Glutamatergic neuron (in vitro differentiated cells): ENCODE data around the gene KRTAP5-1. TPM values are rescaled to one million over a fixed set of nuclear protein-coding genes. Genes with fewer than 3 reads are reported as not detected.

Experiments
- DNase-seq: peaks from one replicate; pipeline ENCODE4 v3.0.0; 2022
- H3K27ac Mint-ChIP-seq: one replicate; pipeline ENCODE4 v1.8.0; 2020; ENCODE audit warnings: mild to moderate bottlenecking, mixed read lengths, inconsistent platforms; ENCODE audit not compliant: unreplicated experiment
- H3K27me3 Mint-ChIP-seq: one replicate; pipeline ENCODE4 v1.8.0; 2020; ENCODE audit warnings: mild to moderate bottlenecking, moderate library complexity, mixed read lengths, inconsistent platforms; ENCODE audit not compliant: unreplicated experiment
- H3K36me3 Mint-ChIP-seq: one replicate; pipeline ENCODE4 v1.8.0; 2020; ENCODE audit warnings: mild to moderate bottlenecking, mixed read lengths, inconsistent platforms; ENCODE audit not compliant: unreplicated experiment
- H3K4me1 Mint-ChIP-seq: one replicate; pipeline ENCODE4 v1.8.0; 2020; ENCODE audit warnings: mild to moderate bottlenecking, low read depth, mixed read lengths, inconsistent platforms; ENCODE audit not compliant: unreplicated experiment
- H3K4me3 Mint-ChIP-seq: one replicate; pipeline ENCODE4 v1.8.0; 2020; ENCODE audit warnings: mild to moderate bottlenecking, mixed read lengths, inconsistent platforms; ENCODE audit not compliant: unreplicated experiment
- H3K9me3 Mint-ChIP-seq: one replicate; pipeline ENCODE4 v1.8.0; 2020; ENCODE audit warnings: mild to moderate bottlenecking, moderate library complexity, mixed read lengths, inconsistent platforms; ENCODE audit not compliant: unreplicated experiment
- CTCF ChIP-seq: fragments of 200-600 bp; sonication (generic); IDR thresholded peaks from one replicate; pipeline ENCODE4 v1.5.0; 2021; ENCODE audit not compliant: partially characterized antibody, unreplicated experiment
- total RNA-seq: library from RNA; stranded (reverse); fragmentation: NEBNext Ultra II Directional; extraction: Animal tissue kit (Norgen Biotek cat#: 25700); gene quantifications from one replicate; pipeline ENCODE4 v1.2.1, GENCODE V29; 2021; ENCODE audit not compliant: unreplicated experiment

Gene KRTAP5-1
- total RNA-seq, 1 donor from 2014 or later: not detected

- TF ChIP-seq CTCF: no peak
- Mint-ChIP-seq H3K4me1 (peaks cover 10% of the 10 kb centered on the region), H3K4me3 (no peak overlapping the region), H3K27ac (peak overlapping the region; percentile 64), H3K36me3 (no peaks in the 10 kb centered on the region), H3K27me3 (peaks cover 15% of the 10 kb centered on the region), H3K9me3 (peaks cover 13% of the 10 kb centered on the region)
- peak; percentile 13 for DNase-seq
These were observed 22.5 kb downstream of the KRTAP5-1 start for GRCh38 chr11:1562469-1563148.

- DNase-seq: peak; percentile 11
- H3K4me3 Mint-ChIP-seq: no peak overlapping the region
- peaks cover 10% of the 10 kb centered on the region for H3K4me1 Mint-ChIP-seq
- H3K27me3 Mint-ChIP-seq: peaks cover 11% of the 10 kb centered on the region
- no peaks in the 10 kb centered on the region for H3K36me3 Mint-ChIP-seq
- H3K9me3 Mint-ChIP-seq: peaks cover 11% of the 10 kb centered on the region
- TF ChIP-seq CTCF: no peak
- no peak overlapping the region for H3K27ac Mint-ChIP-seq
These were observed 23.1 kb downstream of the KRTAP5-1 start for GRCh38 chr11:1561955-1562354.

GRCh38 chr11:1561266-1561665 lies 23.8 kb downstream of the KRTAP5-1 start:
- H3K36me3 Mint-ChIP-seq: no peaks in the 10 kb centered on the region
- no peak overlapping the region for H3K4me3 Mint-ChIP-seq
- H3K4me1 Mint-ChIP-seq: peaks cover 8% of the 10 kb centered on the region
- no peak overlapping the region for H3K27ac Mint-ChIP-seq
- peaks cover 10% of the 10 kb centered on the region for H3K9me3 Mint-ChIP-seq
- no peak for DNase-seq
- peaks cover 10% of the 10 kb centered on the region for H3K27me3 Mint-ChIP-seq
- TF ChIP-seq CTCF: no peak

DNA sequence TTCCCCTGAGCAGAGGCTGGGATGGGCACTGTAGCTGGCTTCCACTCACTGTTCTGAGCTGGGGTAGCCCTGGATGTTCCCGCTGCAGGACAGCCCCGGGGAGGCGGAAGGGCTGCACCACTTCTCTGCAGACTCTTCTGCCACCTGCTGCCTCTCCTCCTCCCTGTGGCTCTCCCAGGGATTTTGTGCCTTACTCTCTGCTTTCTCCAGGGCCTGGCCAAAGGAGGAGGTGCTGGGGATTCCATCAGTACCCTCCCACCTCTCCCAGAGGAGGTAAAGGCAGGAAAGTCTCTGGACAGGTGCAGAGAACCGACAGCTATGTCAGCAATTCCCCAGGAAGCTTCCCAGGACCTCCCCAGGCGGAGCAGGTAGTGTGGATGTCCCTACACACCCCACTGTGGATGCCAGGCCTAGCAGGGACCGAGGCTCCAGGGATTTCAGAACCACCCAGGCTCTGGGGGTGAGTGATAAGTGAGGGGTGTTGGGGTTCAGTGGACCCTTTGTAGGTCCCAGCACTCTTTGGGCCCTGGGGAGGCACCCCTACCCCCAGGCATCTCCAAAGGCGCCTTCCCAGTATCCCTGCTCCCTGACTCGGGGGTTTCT lies 24.3 kb downstream of the KRTAP5-1 start:
- Mint-ChIP-seq H3K9me3 (peaks cover 8% of the 10 kb centered on the region), H3K27ac (no peak overlapping the region), H3K27me3 (peaks cover 10% of the 10 kb centered on the region), H3K36me3 (no peaks in the 10 kb centered on the region), H3K4me3 (no peak overlapping the region), H3K4me1 (peaks cover 6% of the 10 kb centered on the region)
- TF ChIP-seq CTCF: no peak
- peak; percentile 21 for DNase-seq

DNA sequence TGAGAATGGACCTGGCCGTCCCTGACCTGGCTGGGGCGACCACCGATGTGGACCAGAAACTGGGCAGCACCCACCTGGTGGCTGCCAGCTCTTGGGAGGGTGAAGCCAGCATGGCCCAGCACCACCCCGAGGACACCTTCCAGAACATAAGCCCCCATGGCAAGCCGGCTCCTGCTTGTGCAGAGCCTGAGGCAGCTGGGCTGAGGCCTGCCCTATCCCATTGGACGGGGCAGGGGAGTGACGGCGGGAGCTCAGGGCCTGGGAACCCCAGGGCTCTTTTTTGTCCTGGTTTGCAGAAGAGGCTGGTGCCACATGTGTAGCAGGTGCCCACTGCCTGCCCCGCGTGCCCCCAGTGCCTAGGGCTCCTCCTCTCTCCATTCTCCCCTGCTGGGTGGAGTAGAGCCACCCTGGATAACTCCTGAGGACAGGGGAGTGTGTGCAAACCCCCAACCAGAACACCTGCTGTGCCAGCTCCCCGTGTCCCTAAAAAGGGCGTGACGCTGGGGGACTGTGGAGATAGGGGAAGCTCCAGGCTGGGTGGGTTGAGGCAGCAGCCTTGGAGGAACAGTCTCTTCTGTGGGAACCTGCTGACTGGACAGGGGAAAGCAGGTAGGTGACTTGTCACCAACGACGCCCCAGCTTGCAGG lies 25.0 kb downstream of the KRTAP5-1 start:
- Mint-ChIP-seq H3K9me3 (peaks cover 8% of the 10 kb centered on the region), H3K36me3 (no peaks in the 10 kb centered on the region), H3K4me3 (no peak overlapping the region), H3K4me1 (peaks cover 5% of the 10 kb centered on the region), H3K27me3 (peaks cover 10% of the 10 kb centered on the region), H3K27ac (no peak overlapping the region)
- DNase-seq: peak; percentile 23
- TF ChIP-seq CTCF: no peak
